Measurements from ENCODE around the gene MRPS10. TPM values are rescaled to one million over a fixed set of nuclear protein-coding genes. Genes with fewer than 3 reads are reported as not detected.
"Not testable (repeated sequence)": the region's sequence is repeated elsewhere in the genome, so short reads cannot be mapped to it uniquely, and the experiment has no call there.

Gene MRPS10
- total and polyA plus RNA-seq, 2 donors: 27.6 to 28.2 TPM

GRCh38 chr6:42207559-42207958, 10.1 kb downstream of the MRPS10 start:
- H3K36me3 ChIP-seq (ENCODE audit: control insufficient read depth in 2 of 2, insufficient read depth in 2 of 2, low read length in 1 of 2): peaks cover 35 to 57% of the 10 kb centered on the region in 2 donors
- not testable (repeated sequence) for H3K27ac ChIP-seq (ENCODE audit: low read depth in 1 of 2, low read length in 1 of 2); H3K4me3 ChIP-seq (ENCODE audit: low read length in 2 of 2); H3K9me3 ChIP-seq (ENCODE audit: control insufficient read depth in 2 of 2, insufficient read depth in 1 of 2, low read length in 1 of 2); H3K27me3 ChIP-seq (ENCODE audit: control insufficient read depth in 2 of 2, insufficient read depth in 1 of 2, low read length in 1 of 2); DNase-seq (ENCODE audit: low read depth in 6 of 9, low spot score in 9 of 9); H3K4me1 ChIP-seq (ENCODE audit: control insufficient read depth in 2 of 2, insufficient read depth in 2 of 2, low read length in 2 of 2)
- WGBS: 95% methylated on average over 2 of the region's 2 CpGs

- no peak for DNase-seq (ENCODE audit: low read depth in 6 of 9, low spot score in 9 of 9)
- H3K36me3 ChIP-seq (ENCODE audit: control insufficient read depth in 2 of 2, insufficient read depth in 2 of 2, low read length in 1 of 2): peaks cover 18 to 36% of the 10 kb centered on the region in 2 donors
- 98% methylated on average over 4 of the region's 4 CpGs for WGBS
- H3K9me3 ChIP-seq (ENCODE audit: control insufficient read depth in 2 of 2, insufficient read depth in 1 of 2, low read length in 1 of 2): no peaks in the 10 kb centered on the region
- no peak overlapping the region for H3K4me3 ChIP-seq (ENCODE audit: low read length in 2 of 2)
- H3K4me1 ChIP-seq (ENCODE audit: control insufficient read depth in 2 of 2, insufficient read depth in 2 of 2, low read length in 2 of 2): no peaks in the 10 kb centered on the region
- no peaks in the 10 kb centered on the region for H3K27me3 ChIP-seq (ENCODE audit: control insufficient read depth in 2 of 2, insufficient read depth in 1 of 2, low read length in 1 of 2)
- H3K27ac ChIP-seq (ENCODE audit: low read depth in 1 of 2, low read length in 1 of 2): no peak overlapping the region
Measured at GRCh38 chr6:42204768-42205282, 12.8 kb downstream of the MRPS10 start.

GRCh38 chr6:42203183-42203582, 14.5 kb downstream of the MRPS10 start:
- Histone ChIP-seq H3K4me1 (ENCODE audit: control insufficient read depth in 2 of 2, insufficient read depth in 2 of 2, low read length in 2 of 2) (no peaks in the 10 kb centered on the region), H3K9me3 (ENCODE audit: control insufficient read depth in 2 of 2, insufficient read depth in 1 of 2, low read length in 1 of 2) (no peaks in the 10 kb centered on the region), H3K27ac (ENCODE audit: low read depth in 1 of 2, low read length in 1 of 2) (no peak overlapping the region), H3K27me3 (ENCODE audit: control insufficient read depth in 2 of 2, insufficient read depth in 1 of 2, low read length in 1 of 2) (no peaks in the 10 kb centered on the region), H3K4me3 (ENCODE audit: low read length in 2 of 2) (no peak overlapping the region), H3K36me3 (ENCODE audit: control insufficient read depth in 2 of 2, insufficient read depth in 2 of 2, low read length in 1 of 2) (peaks cover 3 to 21% of the 10 kb centered on the region in 2 donors)
- no peak for DNase-seq (ENCODE audit: low read depth in 6 of 9, low spot score in 9 of 9)
- 98% methylated on average over 3 of the region's 3 CpGs for WGBS

- DNase-seq (ENCODE audit: low read depth in 6 of 9, low spot score in 9 of 9); H3K4me3 ChIP-seq (ENCODE audit: low read length in 2 of 2); H3K27ac ChIP-seq (ENCODE audit: low read depth in 1 of 2, low read length in 1 of 2); H3K9me3 ChIP-seq (ENCODE audit: control insufficient read depth in 2 of 2, insufficient read depth in 1 of 2, low read length in 1 of 2); H3K4me1 ChIP-seq (ENCODE audit: control insufficient read depth in 2 of 2, insufficient read depth in 2 of 2, low read length in 2 of 2); H3K27me3 ChIP-seq (ENCODE audit: control insufficient read depth in 2 of 2, insufficient read depth in 1 of 2, low read length in 1 of 2): not testable (repeated sequence)
- 96% methylated on average over 13 of the region's 13 CpGs for whole genome bisulfite sequencing
- H3K36me3 ChIP-seq (ENCODE audit: control insufficient read depth in 2 of 2, insufficient read depth in 2 of 2, low read length in 1 of 2): peaks cover 2 to 16% of the 10 kb centered on the region in 2 donors
Measured at GRCh38 chr6:42202131-42202915, 15.3 kb downstream of the MRPS10 start.

GRCh38 chr6:42201382-42201781, 16.3 kb downstream of the MRPS10 start:
- 95% methylated on average over 3 of the region's 3 CpGs for WGBS

GRCh38 chr6:42200035-42200434, 17.6 kb downstream of the MRPS10 start:
- DNase-seq (ENCODE audit: low read depth in 6 of 9, low spot score in 9 of 9): no peak
- Histone ChIP-seq H3K4me1 (ENCODE audit: control insufficient read depth in 2 of 2, insufficient read depth in 2 of 2, low read length in 2 of 2) (no peaks in the 10 kb centered on the region), H3K36me3 (ENCODE audit: control insufficient read depth in 2 of 2, insufficient read depth in 2 of 2, low read length in 1 of 2) (peaks cover 3 to 5% of the 10 kb centered on the region in 2 donors), H3K4me3 (ENCODE audit: low read length in 2 of 2) (no peak overlapping the region), H3K27me3 (ENCODE audit: control insufficient read depth in 2 of 2, insufficient read depth in 1 of 2, low read length in 1 of 2) (no peaks in the 10 kb centered on the region), H3K27ac (ENCODE audit: low read depth in 1 of 2, low read length in 1 of 2) (no peak overlapping the region), H3K9me3 (ENCODE audit: control insufficient read depth in 2 of 2, insufficient read depth in 1 of 2, low read length in 1 of 2) (no peaks in the 10 kb centered on the region)
- 94% methylated on average over 1 of the region's 1 CpG for WGBS

More at GRCh38 chr6:42201382-42201781, 16.3 kb downstream of the MRPS10 start:
- Histone ChIP-seq H3K4me3 (ENCODE audit: low read length in 2 of 2) (no peak overlapping the region), H3K36me3 (ENCODE audit: control insufficient read depth in 2 of 2, insufficient read depth in 2 of 2, low read length in 1 of 2) (peaks cover 3 to 10% of the 10 kb centered on the region in 2 donors), H3K9me3 (ENCODE audit: control insufficient read depth in 2 of 2, insufficient read depth in 1 of 2, low read length in 1 of 2) (no peaks in the 10 kb centered on the region), H3K4me1 (ENCODE audit: control insufficient read depth in 2 of 2, insufficient read depth in 2 of 2, low read length in 2 of 2) (no peaks in the 10 kb centered on the region), H3K27ac (ENCODE audit: low read depth in 1 of 2, low read length in 1 of 2) (no peak overlapping the region), H3K27me3 (ENCODE audit: control insufficient read depth in 2 of 2, insufficient read depth in 1 of 2, low read length in 1 of 2) (no peaks in the 10 kb centered on the region)
- DNase-seq (ENCODE audit: low read depth in 6 of 9, low spot score in 9 of 9): no peak

GRCh38 chr6:42199106-42199981, 18.3 kb downstream of the MRPS10 start:
- Histone ChIP-seq H3K36me3 (ENCODE audit: control insufficient read depth in 2 of 2, insufficient read depth in 2 of 2, low read length in 1 of 2) (peaks cover 0 to 3% of the 10 kb centered on the region in 2 donors), H3K27ac (ENCODE audit: low read depth in 1 of 2, low read length in 1 of 2) (no peak overlapping the region), H3K4me1 (ENCODE audit: control insufficient read depth in 2 of 2, insufficient read depth in 2 of 2, low read length in 2 of 2) (no peaks in the 10 kb centered on the region), H3K27me3 (ENCODE audit: control insufficient read depth in 2 of 2, insufficient read depth in 1 of 2, low read length in 1 of 2) (no peaks in the 10 kb centered on the region), H3K9me3 (ENCODE audit: control insufficient read depth in 2 of 2, insufficient read depth in 1 of 2, low read length in 1 of 2) (no peaks in the 10 kb centered on the region), H3K4me3 (ENCODE audit: low read length in 2 of 2) (no peak overlapping the region)
- 97% methylated on average over 5 of the region's 5 CpGs for whole genome bisulfite sequencing
- DNase-seq (ENCODE audit: low read depth in 6 of 9, low spot score in 9 of 9): no peak

GRCh38 chr6:42197555-42198362, 19.9 kb downstream of the MRPS10 start:
- no peaks in the 10 kb centered on the region for H3K4me1 ChIP-seq (ENCODE audit: control insufficient read depth in 2 of 2, insufficient read depth in 2 of 2, low read length in 2 of 2)
- no peaks in the 10 kb centered on the region for H3K9me3 ChIP-seq (ENCODE audit: control insufficient read depth in 2 of 2, insufficient read depth in 1 of 2, low read length in 1 of 2)
- 95% methylated on average over 13 of the region's 13 CpGs for WGBS
- no peaks in the 10 kb centered on the region for H3K27me3 ChIP-seq (ENCODE audit: control insufficient read depth in 2 of 2, insufficient read depth in 1 of 2, low read length in 1 of 2)
- H3K36me3 ChIP-seq (ENCODE audit: control insufficient read depth in 2 of 2, insufficient read depth in 2 of 2, low read length in 1 of 2): peaks cover 0 to 3% of the 10 kb centered on the region in 2 donors
- H3K27ac ChIP-seq (ENCODE audit: low read depth in 1 of 2, low read length in 1 of 2): no peak overlapping the region
- no peak overlapping the region for H3K4me3 ChIP-seq (ENCODE audit: low read length in 2 of 2)
- no peak for DNase-seq (ENCODE audit: low read depth in 6 of 9, low spot score in 9 of 9)

Data from thymus (tissue), 11 donors.